Measurements from ENCODE around the gene ARHGAP28.

GRCh38 chr18:6683112-6683876 lies 46.2 kb upstream of the ARHGAP28 start:
- TF ChIP-seq CTCF (conservative IDR thresholded peaks at IDR 0.05) = no peak
- TF ChIP-seq ZFX (IDR thresholded peaks at IDR 0.05) = no peak

Data from C4-2B (cell line).